Epithelial cell of prostate (primary cell): ENCODE measurements around the gene RAB11FIP4.

Experiments used
- DNase-seq: peaks from one replicate; pipeline ENCODE4 v3.0.0-alpha.2; 2011; ENCODE audit warnings: low read depth, low spot score
- H3K27ac ChIP-seq: fragments of 450-650 bp; 2 replicates; pipeline ENCODE4 v1.5.1; 2017; ENCODE audit warnings: mild to moderate bottlenecking

The RAB11FIP4 gene

DNA sequence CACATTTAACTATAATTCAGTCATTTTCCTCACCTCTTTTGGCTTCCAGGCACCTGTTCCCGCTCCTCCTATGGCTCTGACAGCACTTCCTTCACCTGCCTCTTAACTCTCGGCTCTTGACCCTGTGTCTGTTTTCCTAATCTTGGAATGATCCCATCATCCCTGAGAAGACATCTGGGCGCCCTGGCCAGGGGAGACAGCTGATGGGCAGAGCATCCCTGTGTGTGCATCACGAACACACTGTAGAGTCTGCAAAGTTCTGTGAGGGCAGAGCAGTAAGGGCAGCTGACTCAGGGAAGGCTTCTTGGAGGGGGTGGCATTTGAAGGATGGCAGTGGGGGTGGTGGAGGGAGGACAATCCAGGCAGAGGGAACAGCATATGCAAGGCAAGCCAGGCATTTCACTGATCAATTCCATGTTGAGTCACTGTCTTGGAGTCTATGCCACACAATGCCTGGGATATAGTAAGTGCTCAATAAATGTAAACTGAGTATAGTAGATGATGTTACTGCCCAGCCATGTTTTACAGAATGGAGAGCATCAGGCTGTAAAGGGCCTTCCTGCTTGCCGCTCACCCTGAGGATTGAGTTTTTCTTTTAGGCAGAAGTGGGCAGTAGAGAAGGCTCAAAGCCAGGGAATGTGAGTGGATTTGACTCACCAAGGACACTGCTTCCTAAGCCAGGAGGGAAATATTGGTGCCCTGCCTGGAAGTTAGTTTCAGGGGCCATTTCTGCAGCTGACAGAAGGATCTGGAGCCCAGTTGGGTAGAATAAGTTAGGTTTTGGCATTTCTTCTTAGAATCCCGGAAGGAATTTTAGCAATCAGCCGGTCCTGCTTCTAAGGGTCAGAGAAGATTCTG lies 5.8 kb upstream of the RAB11FIP4 start:
- DNase-seq = no peak
- no peak overlapping the region for H3K27ac ChIP-seq

DNA sequence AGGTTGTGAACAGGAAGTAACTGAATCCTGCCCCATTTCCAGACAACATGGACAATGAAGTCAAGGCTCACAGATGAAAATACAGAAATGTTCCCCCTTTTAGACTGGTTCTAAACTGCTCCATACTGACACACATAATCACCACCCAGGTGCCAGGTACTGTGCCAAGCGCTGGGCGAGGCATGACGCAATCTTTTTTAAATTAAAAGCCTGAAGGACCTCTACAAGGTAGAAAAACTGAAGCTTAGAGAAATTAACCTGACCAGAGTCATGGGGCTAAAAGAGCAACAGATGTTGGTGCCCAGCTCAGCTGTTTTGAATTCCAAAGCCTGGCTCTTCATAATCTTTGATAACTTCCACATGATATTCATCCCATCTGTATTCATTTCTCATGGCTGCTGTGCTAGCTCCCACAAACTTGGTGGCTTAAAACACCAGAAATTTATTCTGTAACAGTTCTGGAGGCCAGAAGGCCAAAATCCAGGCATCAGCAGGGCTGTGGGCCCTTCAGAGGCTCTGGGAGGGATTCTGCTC lies 4.9 kb upstream of the RAB11FIP4 start:
- no peak for DNase-seq
- no peak overlapping the region for H3K27ac ChIP-seq

DNA sequence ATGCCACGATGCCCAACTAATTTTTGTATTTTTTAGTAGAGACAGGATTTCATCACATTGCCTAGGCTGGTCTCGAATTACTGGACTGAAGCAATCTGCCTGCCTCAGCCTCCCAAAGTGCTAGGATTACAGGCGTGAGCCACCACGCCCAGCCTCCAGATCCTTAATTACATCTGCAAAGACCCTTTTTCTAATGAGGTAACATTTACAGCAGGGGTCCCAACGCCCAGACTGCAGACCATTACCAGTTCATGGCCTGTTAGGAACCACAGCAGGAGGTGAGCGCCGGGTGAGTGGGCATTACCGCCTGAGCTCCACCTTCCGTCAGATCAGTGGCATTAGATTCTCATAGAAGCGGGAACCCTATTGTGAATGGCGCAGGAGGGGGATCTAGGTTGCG lies 4.0 kb upstream of the RAB11FIP4 start:
- no peak overlapping the region for H3K27ac ChIP-seq
- no peak for DNase-seq

DNA sequence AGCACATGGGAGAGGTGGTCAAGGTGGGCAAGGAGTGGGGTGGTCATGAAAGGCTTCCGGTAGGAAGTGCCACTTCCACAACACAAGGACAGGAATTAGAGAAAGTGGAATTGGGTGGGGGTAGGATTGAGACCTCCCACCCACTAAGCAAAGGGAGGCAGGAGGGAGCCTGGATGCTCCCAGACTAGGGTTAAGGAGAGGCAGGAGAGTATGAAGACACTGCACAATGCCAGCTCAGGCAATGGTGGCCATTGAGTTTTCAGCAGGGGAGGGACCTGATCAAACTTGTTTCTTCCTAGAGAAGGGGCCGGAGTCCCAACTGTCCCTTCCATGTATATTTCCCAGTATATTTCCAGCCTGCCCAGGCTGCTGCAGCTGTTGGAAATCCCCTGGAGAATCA lies 3.1 kb upstream of the RAB11FIP4 start:
- no peak for DNase-seq
- no peak overlapping the region for H3K27ac ChIP-seq

DNA sequence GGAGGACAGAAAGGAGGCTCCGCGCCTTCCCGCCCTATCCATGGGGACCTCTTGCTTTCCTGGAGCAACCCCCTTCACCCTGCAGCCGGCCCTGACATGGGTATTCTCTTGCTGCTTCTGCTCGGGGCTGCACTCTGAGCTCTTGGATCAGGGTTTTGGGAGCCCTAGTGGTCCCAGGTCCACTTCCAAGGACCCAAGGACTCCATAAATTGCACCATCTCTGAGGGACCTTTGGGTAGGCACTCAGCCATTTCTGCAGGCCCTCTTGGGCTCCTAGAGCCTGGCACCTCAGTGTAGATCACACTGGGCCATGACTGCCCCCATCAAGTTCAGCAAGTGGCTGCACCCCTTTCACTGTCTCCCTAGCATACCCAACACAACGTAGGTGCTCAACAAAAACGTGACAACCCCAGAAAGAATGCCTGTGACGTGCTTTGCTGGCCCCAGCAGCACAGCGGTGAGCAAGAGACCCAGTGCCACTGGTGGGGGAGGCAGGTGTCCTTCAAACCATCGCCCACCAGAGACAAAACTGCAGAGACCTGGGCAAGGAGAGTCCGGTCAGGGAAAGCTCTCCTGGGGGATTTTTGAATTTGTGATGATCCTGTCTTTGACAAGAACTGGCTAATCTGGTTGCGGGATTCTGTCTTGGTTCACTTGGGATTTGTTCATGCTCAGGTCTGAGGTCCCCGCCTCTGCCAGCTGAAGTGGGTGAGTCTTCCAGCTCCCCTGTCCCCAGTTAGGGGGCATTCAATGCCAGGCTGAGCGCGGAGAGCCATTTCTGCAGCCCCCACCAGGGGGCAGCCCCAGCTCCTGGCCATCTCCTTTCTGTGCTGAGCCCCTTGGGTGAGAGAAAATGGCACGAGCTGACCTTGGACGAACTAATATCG lies 2.5 kb upstream of the RAB11FIP4 start:
- no peak for DNase-seq
- no peak overlapping the region for H3K27ac ChIP-seq

DNA sequence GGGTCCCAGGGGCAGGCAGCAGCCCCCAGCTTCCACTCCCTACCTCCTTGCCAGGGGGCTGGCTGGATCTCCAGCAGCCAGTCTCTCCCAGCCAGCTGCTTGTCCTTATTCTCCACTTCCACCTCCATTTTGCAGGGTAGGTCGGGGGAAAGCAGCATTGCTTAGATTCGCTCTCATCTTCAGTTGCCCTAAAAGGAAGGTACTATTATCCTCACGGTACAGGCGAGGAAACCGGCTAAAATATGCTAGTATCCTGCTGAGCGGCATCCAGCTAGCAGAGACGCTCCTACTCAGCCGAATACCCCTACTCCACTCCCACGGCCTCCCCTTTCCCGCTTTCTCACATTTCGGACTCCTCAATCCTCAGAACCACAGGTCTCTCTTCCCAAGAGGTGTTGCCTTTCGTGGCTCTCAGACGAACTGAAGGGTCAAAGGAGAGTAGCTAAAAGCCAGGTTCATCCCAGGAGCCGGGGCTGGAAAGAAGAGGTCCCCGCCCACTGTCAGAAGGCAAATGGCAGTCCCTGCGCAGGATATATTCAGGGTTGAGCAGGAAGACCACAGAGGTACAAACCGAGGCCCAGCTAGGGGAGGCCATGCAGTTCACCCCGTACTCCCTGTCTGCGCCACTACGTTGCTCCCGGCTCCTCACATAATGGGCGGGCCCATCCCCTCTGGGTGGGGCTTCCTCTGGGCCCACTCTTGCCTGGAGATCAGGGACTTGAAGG lies 1.7 kb upstream of the RAB11FIP4 start:
- H3K27ac ChIP-seq = no peak overlapping the region
- no peak for DNase-seq

DNA sequence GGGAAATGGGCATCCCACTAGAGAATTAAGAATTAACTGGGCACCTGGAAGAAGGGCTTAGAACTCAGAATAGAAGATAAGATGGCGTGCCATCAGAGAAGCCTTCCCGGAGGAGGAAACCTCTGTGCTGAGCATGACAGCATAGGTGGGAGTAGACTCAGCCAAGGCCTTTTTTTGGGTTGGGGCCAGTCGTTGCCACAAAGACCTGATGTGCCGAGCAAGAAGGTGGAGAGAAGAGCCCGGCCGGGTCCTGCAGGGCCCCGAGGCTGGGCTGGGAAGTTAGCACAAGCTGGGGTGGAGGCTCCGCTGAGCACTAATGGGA lies 1.1 kb upstream of the RAB11FIP4 start:
- no peak for DNase-seq
- no peak overlapping the region for H3K27ac ChIP-seq

DNA sequence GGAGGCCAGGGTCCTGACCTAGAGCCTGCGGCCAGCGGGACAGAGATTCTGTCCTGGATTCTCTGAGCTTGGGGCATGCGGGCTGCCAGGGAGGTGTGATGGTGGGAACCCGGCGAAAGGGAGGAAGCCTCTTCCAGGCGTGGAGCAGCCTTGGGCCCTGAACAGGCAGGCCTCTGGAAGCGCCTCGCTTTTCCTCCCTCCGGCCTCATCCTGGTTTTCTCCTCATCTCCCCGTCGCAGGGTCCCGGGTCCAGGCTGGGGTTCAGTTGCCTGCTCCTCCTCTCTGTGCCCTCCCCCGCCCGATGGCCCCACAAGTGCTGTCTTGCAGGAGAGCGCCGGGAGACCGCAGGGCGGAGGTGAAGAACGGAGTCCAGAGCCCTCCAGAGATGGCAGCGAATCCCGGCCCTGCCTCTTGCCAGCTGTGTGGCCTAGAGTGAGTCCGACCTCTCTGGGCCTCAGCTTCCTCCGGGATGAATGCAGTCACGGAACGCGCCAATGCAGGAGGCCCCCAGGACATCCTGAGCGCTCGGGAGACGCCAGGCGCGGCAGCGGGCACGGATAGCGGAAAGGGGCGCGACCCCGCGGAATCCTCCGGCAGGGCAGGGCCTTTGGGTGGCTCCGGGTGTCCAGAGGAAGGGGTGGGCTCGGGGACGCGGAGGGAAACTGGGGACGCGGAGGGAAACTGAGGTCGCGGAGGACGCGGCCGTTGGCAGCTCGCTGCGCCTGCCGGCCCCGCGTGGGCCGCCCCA lies 553 bp upstream of the RAB11FIP4 start:
- no peak for DNase-seq
- H3K27ac ChIP-seq = no peak overlapping the region

DNA sequence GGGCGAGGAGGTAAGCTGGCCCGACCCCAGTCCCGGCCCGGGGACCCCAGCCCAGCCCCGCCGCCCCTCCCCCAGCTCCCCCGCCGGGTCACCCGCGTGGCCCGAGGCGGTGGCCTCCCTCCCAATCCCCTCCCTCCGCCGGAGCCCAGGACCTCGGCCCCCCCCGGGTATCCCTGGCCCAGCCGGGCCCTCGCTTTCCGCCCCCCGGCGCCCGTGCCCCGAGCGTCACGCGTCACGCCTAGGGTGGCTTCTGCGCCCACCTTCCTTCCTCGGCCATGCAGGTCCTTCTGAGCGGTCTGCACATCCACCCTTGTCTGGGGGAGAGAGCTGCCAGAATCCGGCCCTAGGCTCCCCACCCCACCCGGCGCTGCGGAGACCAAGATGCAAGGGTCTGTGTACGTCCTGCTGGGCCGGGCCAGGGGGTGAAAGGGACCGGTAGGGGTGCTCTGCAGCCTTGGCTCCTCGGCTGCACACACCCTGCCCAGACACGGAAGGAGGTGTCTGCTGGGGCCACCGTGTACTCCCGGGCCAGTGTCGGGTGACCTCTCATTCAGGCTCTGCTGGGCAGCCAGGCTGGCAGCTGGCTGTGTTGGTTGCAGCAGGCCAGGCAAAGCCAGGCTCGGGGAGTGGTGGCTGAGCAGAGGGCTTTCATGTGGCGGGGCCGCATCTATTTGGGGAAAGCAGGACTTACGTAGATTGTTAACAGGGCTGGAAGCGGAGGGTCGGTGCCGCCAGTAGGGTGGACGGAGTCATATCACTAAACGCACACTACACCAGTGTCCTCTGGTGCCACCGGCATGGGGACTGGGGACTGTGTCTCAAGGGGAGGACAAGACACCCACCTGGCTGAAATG lies 754 bp downstream of the RAB11FIP4 start:
- H3K27ac ChIP-seq = no peak overlapping the region
- DNase-seq = no peak

DNA sequence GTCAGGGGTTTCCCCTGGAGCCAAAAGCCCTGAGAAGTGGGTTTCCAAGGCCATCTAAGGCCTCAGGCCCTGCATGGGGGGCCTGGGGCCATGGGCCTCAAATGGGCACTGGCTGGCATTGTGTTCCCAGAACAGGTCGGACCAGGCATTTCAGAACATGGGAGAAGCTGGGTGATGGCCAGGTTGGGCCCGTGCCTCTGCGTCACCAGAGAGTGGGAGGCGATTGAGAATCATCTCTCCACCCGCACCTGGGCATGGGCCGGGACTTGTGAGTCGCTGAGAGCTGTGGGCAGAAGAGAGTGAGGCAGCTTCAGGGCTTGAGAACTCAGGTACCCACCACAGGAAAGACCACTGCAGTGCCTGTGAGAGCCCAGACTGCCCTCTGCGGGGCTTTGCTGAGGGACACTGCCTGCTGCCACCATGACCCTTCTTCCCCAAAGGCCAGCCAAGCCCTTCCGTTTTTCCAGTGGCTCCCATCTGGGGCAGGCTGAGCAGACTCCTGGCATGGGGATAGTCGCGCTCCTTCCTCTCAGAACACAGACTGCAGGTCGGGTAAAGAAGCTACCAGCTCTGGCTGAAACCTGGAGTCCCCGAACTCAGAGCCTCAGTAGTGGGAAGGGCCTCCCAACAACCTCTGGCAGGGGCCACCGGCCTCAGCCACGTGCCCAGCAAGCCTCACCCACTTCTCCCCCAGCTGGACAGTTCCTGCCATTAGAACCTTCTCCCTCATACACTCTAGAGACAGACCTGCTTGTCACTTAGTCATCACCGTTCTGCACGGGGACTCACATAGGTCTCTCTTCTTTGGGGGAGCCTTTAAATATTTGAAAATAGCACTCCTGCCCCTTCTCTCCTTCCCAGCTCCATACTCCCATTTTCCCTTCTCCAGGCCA lies 1.6 kb downstream of the RAB11FIP4 start:
- peak; percentile 20 for DNase-seq
- H3K27ac ChIP-seq = no peak overlapping the region

DNA sequence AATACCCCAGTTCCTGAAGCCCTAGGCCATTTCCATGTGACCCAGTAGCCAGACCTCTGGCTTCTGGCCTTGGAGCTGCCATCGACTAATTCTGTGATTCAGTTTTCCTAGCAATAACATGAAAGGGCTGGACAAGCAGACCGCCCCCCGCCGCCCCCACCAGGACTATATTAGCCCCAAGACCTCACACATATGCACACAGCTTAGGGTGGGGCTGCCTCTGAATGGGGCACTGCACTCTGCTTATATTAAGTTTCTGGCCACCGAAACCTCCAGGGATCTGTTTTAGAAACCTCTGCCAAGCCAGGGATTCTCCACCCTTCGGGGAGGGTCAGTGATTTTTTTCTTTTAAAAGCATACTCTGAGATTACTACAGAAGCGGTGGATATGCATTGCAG lies 2.3 kb downstream of the RAB11FIP4 start:
- H3K27ac ChIP-seq = no peak overlapping the region
- no peak for DNase-seq

DNA sequence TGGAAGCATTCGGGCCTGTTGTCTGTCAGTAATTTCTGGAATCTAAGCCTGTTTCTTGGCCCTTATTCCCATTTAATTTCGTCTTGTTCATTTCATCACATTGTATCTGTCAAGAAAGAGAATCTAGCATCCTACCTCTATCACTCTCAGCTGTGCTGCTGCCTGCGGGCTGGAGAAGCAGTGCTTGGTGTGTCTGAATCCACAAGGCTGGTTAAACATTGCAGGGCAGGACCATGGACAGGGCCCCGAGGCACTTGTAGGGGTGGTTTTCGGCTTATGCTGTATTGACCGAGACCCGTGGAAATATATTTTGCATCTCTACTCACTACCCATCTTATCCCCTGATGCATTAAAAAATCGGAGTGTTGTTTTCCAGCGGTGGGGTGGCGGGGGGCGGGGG lies 3.1 kb downstream of the RAB11FIP4 start:
- H3K27ac ChIP-seq = no peak overlapping the region
- peak; percentile 6 for DNase-seq

DNA sequence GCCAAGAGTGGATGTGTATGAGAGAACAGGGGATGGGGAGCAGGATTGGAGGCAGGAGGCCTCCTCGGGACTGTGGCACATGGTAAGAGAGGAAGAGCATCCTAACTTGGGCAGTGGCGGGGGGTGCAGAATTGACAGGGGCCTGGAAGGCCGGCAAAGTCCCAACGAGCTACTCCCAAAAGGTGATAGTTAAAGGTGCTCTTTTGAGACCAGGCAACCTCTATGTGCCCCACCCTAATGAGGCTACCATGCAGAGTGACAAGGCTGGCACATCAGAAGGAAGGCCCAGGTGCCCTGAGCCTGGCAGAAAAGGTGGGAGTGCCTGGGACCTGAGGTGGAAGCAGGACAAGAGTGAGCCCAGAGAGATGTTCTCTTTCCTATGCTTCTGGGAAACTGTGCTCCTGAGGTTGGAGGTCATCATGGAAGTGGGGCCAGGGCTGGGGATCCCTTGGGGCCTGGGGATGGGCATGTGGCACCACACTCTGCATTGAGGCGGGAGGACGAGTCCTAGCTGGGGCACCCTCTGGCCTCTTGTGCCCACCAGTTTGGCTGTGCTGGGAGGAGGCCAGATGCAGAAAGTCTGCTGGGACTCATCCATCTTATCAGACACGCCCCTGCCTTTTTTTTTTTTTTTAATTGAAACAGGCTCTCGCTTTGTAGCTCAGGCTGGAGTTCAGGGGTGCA lies 5.9 kb downstream of the RAB11FIP4 start:
- no peak for DNase-seq
- no peak overlapping the region for H3K27ac ChIP-seq

DNA sequence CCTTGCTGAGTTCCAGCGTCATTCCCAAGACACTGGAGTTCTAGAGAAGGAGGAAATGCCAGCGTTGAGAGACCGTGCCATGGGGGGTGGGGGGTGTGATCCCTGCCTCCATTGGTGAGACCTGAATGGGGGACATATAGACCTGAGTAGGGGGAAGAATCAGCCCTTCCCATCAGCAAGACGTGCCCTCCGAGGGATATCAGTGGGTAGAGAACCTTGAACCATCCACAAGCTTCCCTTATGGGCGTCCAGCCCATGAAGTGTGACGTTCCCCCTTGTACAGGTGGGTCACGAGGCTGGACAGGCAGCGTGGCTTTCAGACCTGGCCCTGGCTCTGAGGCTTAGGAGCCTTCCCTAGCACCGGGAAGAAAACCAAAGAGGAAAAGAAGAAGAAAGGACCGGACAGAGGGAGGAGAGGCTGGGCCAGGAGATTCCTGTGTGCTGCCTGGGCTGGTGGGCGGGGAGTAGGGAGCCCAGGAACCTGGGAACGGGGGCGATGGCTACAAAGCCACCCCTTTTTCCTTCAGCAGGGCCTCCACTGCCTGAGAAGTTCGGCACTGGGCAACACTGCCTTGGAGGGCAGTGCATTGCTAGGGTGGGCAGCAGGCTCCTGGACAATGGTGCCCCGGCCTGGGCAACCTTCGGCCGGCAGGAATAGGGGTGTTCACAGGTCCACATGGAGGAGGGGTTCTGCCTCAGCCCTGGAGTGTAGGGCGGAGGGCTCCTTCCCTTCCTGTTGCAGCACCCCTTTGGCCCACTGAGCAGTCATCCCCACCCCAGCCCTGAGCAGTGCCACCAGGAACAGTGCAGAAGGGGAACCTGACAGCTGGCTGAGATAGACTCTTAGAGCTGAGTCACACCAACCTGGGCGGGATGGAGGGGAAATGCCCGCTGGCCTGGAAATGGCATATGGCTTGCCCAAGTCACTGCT lies 7.2 kb downstream of the RAB11FIP4 start:
- DNase-seq = no peak
- no peak overlapping the region for H3K27ac ChIP-seq

DNA sequence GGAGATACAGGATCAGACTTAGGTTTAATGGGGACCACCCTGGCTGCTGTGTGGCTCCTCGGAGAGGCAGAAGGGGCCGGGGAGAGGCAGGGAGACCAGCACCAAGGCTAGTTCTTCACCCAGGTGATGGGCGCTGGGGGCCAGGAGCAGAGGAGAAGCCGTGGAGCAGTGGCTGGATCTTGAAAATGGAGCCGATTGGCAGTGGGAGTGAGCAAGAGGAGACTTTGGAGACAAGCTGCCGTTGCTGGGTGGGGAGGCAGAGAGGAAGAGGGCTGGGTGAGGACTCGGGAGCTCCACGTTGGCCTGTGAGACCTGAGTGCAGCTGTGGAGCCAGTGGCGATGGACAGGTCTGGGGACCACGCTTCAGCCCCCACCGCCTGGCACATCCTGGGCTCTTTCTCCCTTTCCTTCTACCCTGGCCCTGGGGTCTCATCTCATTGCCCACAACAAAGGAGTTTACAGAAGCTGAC lies 9.0 kb downstream of the RAB11FIP4 start:
- DNase-seq = no peak
- no peak overlapping the region for H3K27ac ChIP-seq

DNA sequence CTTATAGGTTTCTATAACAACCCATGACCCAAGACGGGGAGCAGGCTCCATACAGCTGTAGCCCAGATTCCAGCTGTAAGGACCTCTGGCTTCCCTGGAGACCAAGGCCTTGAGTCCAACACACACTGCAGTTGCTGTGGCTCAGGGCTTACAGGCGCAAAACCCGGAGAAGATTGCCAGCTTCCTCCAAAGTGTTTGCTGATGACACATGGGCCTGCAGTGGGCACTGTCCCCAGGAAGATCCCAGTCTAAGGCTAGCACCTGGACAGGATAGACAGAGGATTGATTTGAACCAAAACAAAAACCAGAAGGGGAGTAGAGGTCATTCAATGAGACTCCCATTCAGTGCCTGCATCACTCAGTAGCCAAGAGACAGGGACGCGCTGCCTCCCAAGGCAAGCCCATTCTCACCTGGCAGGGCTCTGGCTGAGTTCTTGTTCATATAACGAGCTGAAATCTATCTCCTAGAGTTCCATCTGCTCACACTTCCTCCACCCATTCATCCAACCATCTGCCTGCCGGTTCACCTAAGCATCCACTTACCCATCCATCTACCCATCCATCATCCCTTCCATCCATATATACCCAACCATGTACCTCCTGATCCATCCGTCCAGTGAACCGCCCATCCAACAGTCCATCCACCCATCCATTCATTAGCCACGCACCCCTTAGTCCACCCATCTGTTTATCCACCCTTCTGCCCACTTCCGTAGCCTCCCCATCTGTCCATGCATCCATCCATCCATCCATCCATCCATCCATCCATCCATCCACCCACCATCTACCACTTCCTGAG lies 10.2 kb downstream of the RAB11FIP4 start:
- H3K27ac ChIP-seq = no peak overlapping the region
- DNase-seq = no peak
